Stimulated activated CD8-positive, alpha-beta memory T cell treated with anti-CD3 and anti-CD28 coated beads, Interleukin-15, amount 100 ng/mL, for 24 hours (primary cell): Measurements from ENCODE around the gene ZNF687.

Source experiments
- DNase-seq: peaks from one replicate; pipeline ENCODE4 v3.0.0-alpha.2; 2020; ENCODE audit warnings: low read depth

Gene ZNF687

DNA sequence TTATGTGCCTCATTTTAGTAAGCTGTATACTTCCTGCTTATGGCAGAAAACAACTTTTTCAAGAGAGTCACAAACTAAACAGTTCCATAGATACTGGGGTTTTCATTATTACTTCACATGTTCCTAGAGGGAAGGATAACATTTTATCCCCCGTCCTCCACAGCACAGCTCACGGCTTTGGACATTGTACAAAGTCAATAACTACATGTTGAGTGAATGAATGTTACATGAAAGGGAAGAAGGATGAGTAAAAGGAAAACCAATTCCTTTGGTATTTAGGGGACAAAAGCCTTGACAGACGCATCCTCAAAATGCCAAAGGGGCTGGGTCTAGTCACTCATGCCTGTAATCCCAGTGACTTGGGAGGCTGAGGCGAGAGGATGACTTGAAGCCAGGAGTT is 30.3 kb downstream of the ZNF687 start:
- no peak for DNase-seq

- DNase-seq, result no peak
Observed at GRCh38 chr1:151312826-151313225, 30.7 kb downstream of the ZNF687 start.

- no peak for DNase-seq
Observed at GRCh38 chr1:151313501-151313900, 31.4 kb downstream of the ZNF687 start.

DNA sequence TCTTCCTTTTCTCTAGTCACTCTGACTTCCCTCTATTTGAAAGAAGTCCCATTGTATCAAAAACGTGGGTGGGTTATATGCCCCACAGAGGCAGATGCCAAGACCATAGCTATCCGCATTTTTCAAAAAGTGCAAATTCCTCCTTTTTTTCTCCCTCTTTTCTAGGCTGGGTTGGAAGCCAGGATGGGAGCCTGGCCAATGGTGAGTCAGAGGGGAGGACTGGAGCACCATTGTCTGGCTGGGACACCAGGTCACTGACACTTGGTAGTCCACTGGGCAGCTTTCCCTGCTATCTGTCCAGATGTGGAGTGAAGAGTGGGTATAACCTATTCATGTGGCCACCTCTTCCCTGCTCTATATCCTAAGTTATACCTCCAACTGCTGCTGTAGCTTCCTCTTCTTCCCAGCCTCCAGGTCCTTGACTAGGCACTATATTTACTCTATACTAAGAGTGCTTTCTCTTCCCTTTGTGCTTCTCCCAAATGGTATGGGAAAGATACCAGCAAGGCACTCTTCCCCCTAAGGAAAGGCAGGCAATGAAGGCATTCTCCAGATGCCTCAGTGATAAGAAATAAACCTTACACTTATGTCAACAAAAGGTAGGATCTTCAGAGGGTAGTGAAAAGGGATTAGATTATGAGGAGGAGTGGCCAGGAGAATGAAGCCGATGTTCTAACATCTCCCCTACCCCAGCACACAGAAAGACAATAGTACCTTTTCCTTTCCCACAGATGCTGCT is 32.2 kb downstream of the ZNF687 start:
- DNase-seq, result no peak

DNA sequence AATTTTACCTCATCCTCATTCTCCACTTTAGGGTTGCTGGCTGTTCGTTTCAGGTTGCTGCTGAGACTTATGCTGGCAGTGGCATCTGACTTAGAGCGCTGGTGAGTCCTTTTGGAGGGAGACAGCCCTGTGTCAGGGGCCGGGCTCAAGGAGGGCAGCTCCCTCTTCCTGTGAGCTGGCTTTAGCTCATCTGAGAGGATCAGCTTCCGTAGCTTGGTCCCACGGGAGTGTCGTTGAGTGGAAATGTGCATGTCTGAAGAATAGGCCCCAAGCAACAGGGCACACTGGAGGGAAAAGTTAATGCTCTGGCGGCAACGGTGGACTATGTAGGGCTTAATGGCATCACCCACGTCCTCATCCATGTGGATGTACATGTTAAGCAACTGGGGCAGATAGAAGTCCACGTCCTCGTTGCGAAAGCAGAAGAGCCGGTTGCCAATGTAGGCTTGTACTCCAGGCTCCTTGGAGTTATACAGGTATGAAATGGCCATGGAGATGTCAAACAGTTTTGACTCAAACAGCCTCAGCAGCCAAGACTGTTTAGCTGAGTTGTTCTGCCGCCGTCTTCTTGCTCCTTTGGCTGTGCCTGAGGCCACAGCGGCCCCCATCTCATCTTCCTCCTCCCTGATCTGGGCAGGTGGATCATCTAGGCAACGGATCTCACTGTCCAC is 33.6 kb downstream of the ZNF687 start:
- DNase-seq, result no peak

- no peak for DNase-seq
Observed at GRCh38 chr1:151318975-151319374, 36.9 kb downstream of the ZNF687 start.

- no peak for DNase-seq
Observed at GRCh38 chr1:151324390-151324930, 42.4 kb downstream of the ZNF687 start.

DNA sequence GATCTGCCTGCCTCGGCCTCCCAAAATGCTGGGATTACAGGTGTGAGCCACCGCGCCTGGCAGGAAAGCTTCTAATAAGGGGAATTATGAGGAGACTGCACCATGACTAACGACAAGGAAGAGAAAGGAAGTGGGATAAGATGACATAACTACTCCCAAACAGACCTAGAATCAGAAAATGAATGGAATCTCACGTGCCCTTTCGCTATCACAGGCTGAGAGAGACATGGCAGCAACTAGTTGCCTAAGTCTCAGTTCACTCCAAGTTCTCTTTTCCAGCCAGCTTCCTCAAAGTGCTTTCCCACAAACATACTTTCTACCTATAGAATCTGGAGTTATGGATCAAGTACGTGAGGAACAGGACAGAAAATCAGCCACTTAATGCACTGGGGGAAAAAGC is 43.1 kb downstream of the ZNF687 start:
- no peak for DNase-seq

- no peak for DNase-seq
Observed at GRCh38 chr1:151325646-151326429, 43.7 kb downstream of the ZNF687 start.

GRCh38 chr1:151326619-151327222 is 44.6 kb downstream of the ZNF687 start:
- DNase-seq, result no peak

DNA sequence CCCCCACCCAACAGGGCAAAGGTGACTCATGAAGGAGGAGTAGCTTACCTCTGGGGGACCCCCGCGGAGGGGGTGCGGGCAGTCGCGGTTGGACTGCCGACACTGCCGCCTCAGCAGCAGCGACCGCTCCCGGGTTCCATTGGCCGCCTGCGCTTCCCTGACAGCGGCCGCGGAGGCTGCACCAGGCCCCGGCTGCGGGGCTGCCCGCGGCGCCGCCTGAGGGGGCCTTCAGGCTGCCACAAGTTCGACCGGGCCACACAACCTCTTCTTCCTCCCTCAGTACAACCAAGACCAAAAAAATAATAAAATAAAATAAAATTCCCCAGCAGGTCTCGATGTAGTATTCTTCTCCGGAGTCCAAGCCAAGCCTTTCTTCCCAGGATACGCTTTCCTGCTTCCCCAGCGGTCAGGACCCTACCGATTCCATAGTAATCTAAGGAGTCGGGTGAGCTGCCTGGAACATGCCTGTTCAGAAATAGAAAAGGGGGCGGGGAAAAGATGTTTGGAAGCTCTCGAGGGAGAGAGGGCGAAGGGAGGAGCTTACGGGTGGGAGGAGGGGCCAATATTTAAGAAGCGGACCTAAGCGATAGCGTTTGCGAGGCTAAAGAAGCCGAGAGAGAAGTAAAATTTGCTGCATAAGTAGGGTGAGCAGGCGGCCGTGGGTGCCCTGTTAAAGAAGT is 45.3 kb downstream of the ZNF687 start, which contains the start of gene PI4KB:
Gene PI4KB, minus strand, starts transcription at position 194 of the 680 bp plus-strand sequence. CDS start 10,935 bp downstream, outside the sequence.
- peak; percentile 45 for DNase-seq

DNA sequence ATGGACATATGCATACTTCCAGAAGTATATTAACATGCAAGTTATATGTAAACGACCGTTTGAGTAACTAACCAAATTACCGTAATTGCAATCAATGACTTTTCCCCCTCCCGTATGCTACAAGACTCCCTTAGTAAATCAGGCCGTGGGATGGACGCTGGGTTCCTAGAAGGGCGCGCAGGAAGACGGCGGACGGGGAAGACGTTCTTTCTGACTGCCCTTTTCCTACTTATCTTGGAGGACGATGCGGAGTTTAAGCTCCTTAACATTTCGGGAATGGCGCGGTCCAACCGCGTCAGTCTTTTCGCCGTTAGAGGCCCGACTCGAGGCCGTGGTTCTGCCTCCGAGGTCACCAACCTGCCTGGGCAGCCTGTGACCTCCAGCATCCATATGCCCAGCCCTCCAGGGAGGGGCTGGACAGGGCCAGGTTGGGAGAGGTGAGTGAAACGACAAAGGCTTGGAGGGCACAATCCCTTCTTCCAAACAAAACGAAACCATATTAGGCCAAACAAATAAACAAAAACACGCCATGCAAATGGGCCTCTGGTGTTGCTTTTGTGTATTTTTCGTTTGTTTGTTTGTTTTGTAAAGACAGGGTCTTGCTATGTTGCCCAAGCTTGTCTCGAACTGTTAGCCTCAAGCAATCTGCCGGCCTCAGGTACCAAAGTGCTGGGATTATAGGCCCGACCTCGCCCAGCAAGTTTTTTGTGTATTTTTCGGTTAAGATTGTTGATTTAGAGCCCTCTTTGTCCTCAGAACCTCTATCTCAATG is 46.0 kb downstream of the ZNF687 start:
- no peak for DNase-seq

DNA sequence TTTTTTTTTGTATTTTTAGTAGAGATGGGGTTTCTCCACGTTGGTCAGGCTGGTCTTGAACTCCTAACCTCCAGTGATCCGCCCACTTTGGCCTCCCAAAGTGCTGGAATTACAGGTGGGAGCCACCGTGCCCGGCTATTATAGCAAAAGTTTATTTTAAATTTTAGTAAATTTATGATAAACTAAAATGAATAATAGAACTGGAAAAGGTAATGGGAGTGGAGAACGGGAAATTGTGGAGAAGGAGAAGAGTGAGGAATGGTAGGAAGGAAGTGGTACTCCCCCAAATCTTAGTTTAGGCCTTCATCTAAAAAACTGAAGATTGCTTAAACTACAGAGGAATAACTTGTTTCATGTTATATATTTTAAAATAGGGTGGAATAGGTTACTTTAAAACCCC is 52.7 kb downstream of the ZNF687 start:
- no peak for DNase-seq

GRCh38 chr1:151336556-151336955 is 54.5 kb downstream of the ZNF687 start:
- no peak for DNase-seq

DNA sequence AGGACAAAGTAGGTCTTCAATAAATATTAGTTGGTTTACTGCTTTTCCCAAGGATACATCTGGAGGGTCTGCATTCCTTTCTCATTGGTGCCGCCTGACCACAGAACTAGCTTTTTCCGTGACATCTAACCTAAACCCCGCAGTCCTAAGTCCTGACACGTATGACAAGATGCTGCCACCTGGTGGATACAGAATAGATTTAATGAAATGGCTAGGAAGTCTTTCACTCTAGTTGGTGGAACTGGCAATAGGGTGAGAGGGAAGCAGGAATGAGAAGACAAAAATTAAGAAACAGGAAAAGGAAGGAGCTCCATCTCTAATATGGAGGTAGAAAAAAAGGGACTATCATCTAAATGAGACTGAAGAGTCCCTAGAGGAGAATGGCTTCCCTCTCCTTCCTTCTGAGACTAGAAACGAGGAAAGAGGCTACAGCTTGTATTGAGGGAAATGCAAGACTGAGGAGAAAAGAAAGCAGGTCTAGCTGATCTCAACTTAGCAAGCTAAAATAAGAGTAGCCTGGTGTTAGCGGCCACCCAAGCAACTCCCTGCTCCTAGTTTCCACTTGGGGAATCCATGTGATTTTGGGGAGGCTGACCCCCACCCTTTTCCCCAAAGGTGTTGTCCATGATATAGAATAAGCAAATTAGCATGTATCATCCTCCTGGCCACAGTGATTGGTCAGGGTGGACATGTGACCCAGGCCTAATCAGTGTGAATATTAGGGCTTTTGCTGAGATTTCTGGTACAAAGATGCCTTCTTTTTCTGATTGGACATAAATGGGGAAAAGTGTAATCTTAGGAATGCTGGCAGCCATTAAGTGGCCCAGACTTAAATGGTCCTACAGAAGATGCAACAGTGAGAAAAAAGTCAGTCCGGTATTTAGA is 59.0 kb downstream of the ZNF687 start:
- DNase-seq, result no peak
